K562 (cell line): ENCODE data around the gene IGF1R.

Source experiments
- ATF3 ChIP-seq, 2 experiments: fragments of 450-650 bp in 1 of 2; sonication (generic) in 1 of 2; formaldehyde crosslinking in 1 of 2; IDR thresholded peaks in 1 of 2; conservative IDR thresholded peaks in 1 of 2; 2 replicates each; pipeline versions ENCODE4 v1.6.1 to v1.8.1; 2016 to 2023; ENCODE audit warnings: mild to moderate bottlenecking in 2 of 2, moderate library complexity in 2 of 2, inconsistent platforms in 1 of 2, missing genetic modification reagents in 1 of 2
- BHLHE40 ChIP-seq: IDR thresholded peaks from 2 replicates; pipeline ENCODE4 v1.6.1; 2011; ENCODE audit warnings: low read length, improper control_type of control experiment
- EZH2 ChIP-seq: IDR thresholded peaks from 2 replicates; pipeline ENCODE4 v1.6.1; 2012; ENCODE audit warnings: low read depth, mild to moderate bottlenecking, inconsistent platforms, low read length, borderline replicate concordance
- MAFG ChIP-seq: fragments of 450-650 bp; conservative IDR thresholded peaks from 2 replicates; pipeline ENCODE4 v1.6.1; 2016; ENCODE audit warnings: missing genetic modification characterization, missing compliant biosample characterization
- MECOM ChIP-seq: fragments of 250-450 bp; sonication (Bioruptor Pico); IDR thresholded peaks from 2 replicates; pipeline ENCODE4 v1.8.0; 2022; ENCODE audit warnings: inconsistent platforms
- NFXL1 ChIP-seq: fragments of 450-650 bp; formaldehyde crosslinking; IDR thresholded peaks from 2 replicates; pipeline ENCODE4 v1.4.0; 2021; ENCODE audit warnings: mild to moderate bottlenecking
- POLR2AphosphoS5 ChIP-seq: IDR thresholded peaks from 2 replicates; pipeline ENCODE4 v1.6.1; 2011; ENCODE audit warnings: mild to moderate bottlenecking, low read depth, low read length, moderate library complexity; ENCODE audit not compliant: control insufficient read depth, insufficient read depth
- RBM39 ChIP-seq: fragments of 200-400 bp; formaldehyde crosslinking; optimal IDR thresholded peaks from 2 replicates; pipeline ENCODE3; 2018; ENCODE audit warnings: low read depth, low read length
- TCF7L2 ChIP-seq: fragments of 150-350 bp; IDR thresholded peaks from 2 replicates; pipeline ENCODE4 v1.6.1; 2016; ENCODE audit warnings: low read depth, mild to moderate bottlenecking, low read length, moderate library complexity
- ZNF140 ChIP-seq: fragments of 250-450 bp; sonication (Bioruptor Pico); IDR thresholded peaks from 2 replicates; pipeline ENCODE4 v1.8.0; 2021; ENCODE audit warnings: moderate library complexity, mild to moderate bottlenecking, inconsistent platforms
- TF ChIP-seq, protein P1 (sequence below): fragments of 450-650 bp; formaldehyde crosslinking; IDR thresholded peaks from 2 replicates; pipeline ENCODE4 v1.4.0; 2020; ENCODE audit warnings: mild to moderate bottlenecking
- TF ChIP-seq, protein P2 (sequence below), 3 experiments: IDR thresholded peaks in 2 of 3; conservative IDR thresholded peaks in 1 of 3; 2 replicates each; pipeline ENCODE4 v1.5.1; 2011 to 2012; ENCODE audit warnings: low read length in 3 of 3, mild to moderate bottlenecking in 3 of 3, control low read depth in 2 of 3, improper control_type of control experiment in 1 of 3, inconsistent platforms in 1 of 3, low read depth in 1 of 3, mixed read lengths in 1 of 3, moderate library complexity in 1 of 3; ENCODE audit not compliant: insufficient read depth in 2 of 3
- TF ChIP-seq, protein P3 (sequence below): sonication (generic); formaldehyde crosslinking; IDR thresholded peaks from 2 replicates; pipeline ENCODE4 v1.8.1; 2023; ENCODE audit warnings: mild to moderate bottlenecking, missing genetic modification reagents

DNA sequence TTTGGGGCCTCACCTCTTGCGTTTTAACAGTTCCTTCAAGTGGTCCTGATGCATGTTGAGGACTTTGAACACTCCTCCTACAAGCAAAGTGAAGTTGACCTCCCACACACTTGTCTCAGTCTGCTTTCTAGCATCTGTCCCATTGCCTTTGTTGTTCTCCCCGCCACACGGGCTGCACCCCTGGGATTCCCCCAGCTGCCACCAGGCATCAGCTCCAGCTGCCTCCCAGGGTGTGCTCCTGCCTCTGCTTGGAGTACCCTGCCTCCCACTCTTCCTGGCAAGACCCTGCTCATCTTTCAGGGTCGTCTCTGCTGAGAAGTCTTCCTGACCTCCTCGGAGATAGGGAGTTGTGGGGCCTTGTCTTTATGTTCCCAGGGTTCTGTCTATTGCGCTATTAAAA lies 52.2 kb downstream of the IGF1R start:
- TF ChIP-seq, protein P1, sequence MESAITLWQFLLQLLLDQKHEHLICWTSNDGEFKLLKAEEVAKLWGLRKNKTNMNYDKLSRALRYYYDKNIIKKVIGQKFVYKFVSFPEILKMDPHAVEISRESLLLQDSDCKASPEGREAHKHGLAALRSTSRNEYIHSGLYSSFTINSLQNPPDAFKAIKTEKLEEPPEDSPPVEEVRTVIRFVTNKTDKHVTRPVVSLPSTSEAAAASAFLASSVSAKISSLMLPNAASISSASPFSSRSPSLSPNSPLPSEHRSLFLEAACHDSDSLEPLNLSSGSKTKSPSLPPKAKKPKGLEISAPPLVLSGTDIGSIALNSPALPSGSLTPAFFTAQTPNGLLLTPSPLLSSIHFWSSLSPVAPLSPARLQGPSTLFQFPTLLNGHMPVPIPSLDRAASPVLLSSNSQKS (CRISPR knock-in tag) = no peak
- TF ChIP-seq ZNF140 (CRISPR knock-in tag) (no peak), TCF7L2 (no peak), RBM39 (no peak), NFXL1 (no peak), MAFG (tag) (no peak), EZH2 (no peak), POLR2AphosphoS5 (no peak), BHLHE40 (no peak), ATF3 (IDR thresholded peaks at IDR 0.05) (no peak), ATF3 (CRISPR knock-in tag; conservative IDR thresholded peaks at IDR 0.05) (no peak), MECOM (CRISPR knock-in tag) (no peak)
- TF ChIP-seq, protein P2, sequence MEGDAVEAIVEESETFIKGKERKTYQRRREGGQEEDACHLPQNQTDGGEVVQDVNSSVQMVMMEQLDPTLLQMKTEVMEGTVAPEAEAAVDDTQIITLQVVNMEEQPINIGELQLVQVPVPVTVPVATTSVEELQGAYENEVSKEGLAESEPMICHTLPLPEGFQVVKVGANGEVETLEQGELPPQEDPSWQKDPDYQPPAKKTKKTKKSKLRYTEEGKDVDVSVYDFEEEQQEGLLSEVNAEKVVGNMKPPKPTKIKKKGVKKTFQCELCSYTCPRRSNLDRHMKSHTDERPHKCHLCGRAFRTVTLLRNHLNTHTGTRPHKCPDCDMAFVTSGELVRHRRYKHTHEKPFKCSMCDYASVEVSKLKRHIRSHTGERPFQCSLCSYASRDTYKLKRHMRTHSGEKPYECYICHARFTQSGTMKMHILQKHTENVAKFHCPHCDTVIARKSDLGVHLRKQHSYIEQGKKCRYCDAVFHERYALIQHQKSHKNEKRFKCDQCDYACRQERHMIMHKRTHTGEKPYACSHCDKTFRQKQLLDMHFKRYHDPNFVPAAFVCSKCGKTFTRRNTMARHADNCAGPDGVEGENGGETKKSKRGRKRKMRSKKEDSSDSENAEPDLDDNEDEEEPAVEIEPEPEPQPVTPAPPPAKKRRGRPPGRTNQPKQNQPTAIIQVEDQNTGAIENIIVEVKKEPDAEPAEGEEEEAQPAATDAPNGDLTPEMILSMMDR (IDR thresholded peaks at IDR 0.05 in 2 of 3, conservative IDR thresholded peaks at IDR 0.05 in 1 of 3; ENCODE audit: insufficient read depth in 2 of 3, low read depth in 1 of 3, low read length in 3 of 3) = no peak
- TF ChIP-seq, protein P3, sequence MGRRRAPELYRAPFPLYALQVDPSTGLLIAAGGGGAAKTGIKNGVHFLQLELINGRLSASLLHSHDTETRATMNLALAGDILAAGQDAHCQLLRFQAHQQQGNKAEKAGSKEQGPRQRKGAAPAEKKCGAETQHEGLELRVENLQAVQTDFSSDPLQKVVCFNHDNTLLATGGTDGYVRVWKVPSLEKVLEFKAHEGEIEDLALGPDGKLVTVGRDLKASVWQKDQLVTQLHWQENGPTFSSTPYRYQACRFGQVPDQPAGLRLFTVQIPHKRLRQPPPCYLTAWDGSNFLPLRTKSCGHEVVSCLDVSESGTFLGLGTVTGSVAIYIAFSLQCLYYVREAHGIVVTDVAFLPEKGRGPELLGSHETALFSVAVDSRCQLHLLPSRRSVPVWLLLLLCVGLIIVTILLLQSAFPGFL (CRISPR knock-in tag) = no peak
